Measurements from ENCODE around the gene SEC14L6. TPM values are rescaled to one million over a fixed set of nuclear protein-coding genes. Genes with fewer than 3 reads are reported as not detected.
"Not testable (repeated sequence)": the region's sequence is repeated elsewhere in the genome, so short reads cannot be mapped to it uniquely, and the experiment has no call there.

SEC14L6 gene
- polyA plus RNA-seq, 1 donor (not counting 4 experiments of a cell fraction or from before 2014, with no cell fraction given), result not detected

- H3K79me2 ChIP-seq (ENCODE audit: control insufficient read depth, insufficient read depth, low read length), result no peaks in the 10 kb centered on the region
- DNase-seq (ENCODE audit: low read depth, low spot score) (no peak), FAIRE-seq (no peak)
- no peaks in the 10 kb centered on the region for H4K20me1 ChIP-seq (ENCODE audit: control insufficient read depth, extremely low read depth, insufficient read depth, low read length)
- H3K9me3 ChIP-seq (ENCODE audit: control insufficient read depth, low read depth, low read length), result no peaks in the 10 kb centered on the region
- TF ChIP-seq EZH2 (IDR thresholded peaks at IDR 0.05; ENCODE audit: low read length) (no peak), CTCF (optimal IDR thresholded peaks at IDR 0.05 in 1 of 3, IDR thresholded peaks at IDR 0.05 in 1 of 3, conservative IDR thresholded peaks at IDR 0.05 in 1 of 3; ENCODE audit: extremely low read depth in 1 of 3, insufficient read depth in 2 of 3, low read length in 3 of 3) (no peak)
- dilution Hi-C loops (cut with MboI; ENCODE audit: extremely low pct_ligation_motif_present, low sequenced_read_pairs), result no loop called here
- H3K36me3 ChIP-seq (ENCODE audit: control insufficient read depth in 2 of 2, extremely low read depth in 1 of 2, insufficient read depth in 2 of 2, low read length in 2 of 2), result no peaks in the 10 kb centered on the region
- no peaks in the 10 kb centered on the region for H3K4me1 ChIP-seq (ENCODE audit: control insufficient read depth, extremely low read depth, insufficient read depth, low read length)
- no peak overlapping the region for H2AFZ ChIP-seq (ENCODE audit: control insufficient read depth, low read length)
- H3K9ac ChIP-seq (ENCODE audit: control insufficient read depth, extremely low read depth, insufficient read depth, low read length), result no peak overlapping the region
- H3K4me2 ChIP-seq (ENCODE audit: control insufficient read depth, extremely low read depth, insufficient read depth, low read depth, low read length), result no peak overlapping the region
- no peaks in the 10 kb centered on the region for H3K27me3 ChIP-seq (ENCODE audit: control insufficient read depth, extremely low read depth, insufficient read depth, low read length)
- H3K9me1 ChIP-seq (ENCODE audit: control insufficient read depth, extremely low read depth, insufficient read depth, low read length), result no peaks in the 10 kb centered on the region
- H3K4me3 ChIP-seq (ENCODE audit: control insufficient read depth in 2 of 3, extremely low read depth in 1 of 3, insufficient read depth in 2 of 3, low read depth in 1 of 3, low read length in 3 of 3), result no peak overlapping the region
- no peak overlapping the region for H3K27ac ChIP-seq (ENCODE audit: control insufficient read depth, insufficient read depth, low read length)
Observed at GRCh38 chr22:30552719-30553118, 6.2 kb upstream of the SEC14L6 start.

GRCh38 chr22:30551813-30552212, 5.3 kb upstream of the SEC14L6 start:
- H3K27ac ChIP-seq (ENCODE audit: control insufficient read depth, insufficient read depth, low read length); H4K20me1 ChIP-seq (ENCODE audit: control insufficient read depth, extremely low read depth, insufficient read depth, low read length); H3K9me1 ChIP-seq (ENCODE audit: control insufficient read depth, extremely low read depth, insufficient read depth, low read length); H3K9ac ChIP-seq (ENCODE audit: control insufficient read depth, extremely low read depth, insufficient read depth, low read length); H3K4me1 ChIP-seq (ENCODE audit: control insufficient read depth, extremely low read depth, insufficient read depth, low read length); H3K27me3 ChIP-seq (ENCODE audit: control insufficient read depth, extremely low read depth, insufficient read depth, low read length); H2AFZ ChIP-seq (ENCODE audit: control insufficient read depth, low read length); H3K9me3 ChIP-seq (ENCODE audit: control insufficient read depth, low read depth, low read length); DNase-seq (ENCODE audit: low read depth, low spot score); H3K36me3 ChIP-seq (ENCODE audit: control insufficient read depth in 2 of 2, extremely low read depth in 1 of 2, insufficient read depth in 2 of 2, low read length in 2 of 2); dilution Hi-C loops (cut with MboI; ENCODE audit: extremely low pct_ligation_motif_present, low sequenced_read_pairs); FAIRE-seq; H3K79me2 ChIP-seq (ENCODE audit: control insufficient read depth, insufficient read depth, low read length); H3K4me3 ChIP-seq (ENCODE audit: control insufficient read depth in 2 of 3, extremely low read depth in 1 of 3, insufficient read depth in 2 of 3, low read depth in 1 of 3, low read length in 3 of 3); H3K4me2 ChIP-seq (ENCODE audit: control insufficient read depth, extremely low read depth, insufficient read depth, low read depth, low read length): not testable (repeated sequence)

- no peak overlapping the region for H3K9ac ChIP-seq (ENCODE audit: control insufficient read depth, extremely low read depth, insufficient read depth, low read length)
- dilution Hi-C loops (cut with MboI; ENCODE audit: extremely low pct_ligation_motif_present, low sequenced_read_pairs), result no loop called here
- no peaks in the 10 kb centered on the region for H3K79me2 ChIP-seq (ENCODE audit: control insufficient read depth, insufficient read depth, low read length)
- no peak overlapping the region for H3K27ac ChIP-seq (ENCODE audit: control insufficient read depth, insufficient read depth, low read length)
- TF ChIP-seq EZH2 (IDR thresholded peaks at IDR 0.05; ENCODE audit: low read length), result no peak
- TF ChIP-seq CTCF (optimal IDR thresholded peaks at IDR 0.05 in 1 of 3, IDR thresholded peaks at IDR 0.05 in 1 of 3, conservative IDR thresholded peaks at IDR 0.05 in 1 of 3; ENCODE audit: extremely low read depth in 1 of 3, insufficient read depth in 2 of 3, low read length in 3 of 3), result no peak
- H2AFZ ChIP-seq (ENCODE audit: control insufficient read depth, low read length), result no peak overlapping the region
- H3K27me3 ChIP-seq (ENCODE audit: control insufficient read depth, extremely low read depth, insufficient read depth, low read length), result peaks cover 17% of the 10 kb centered on the region
- H3K9me1 ChIP-seq (ENCODE audit: control insufficient read depth, extremely low read depth, insufficient read depth, low read length), result no peaks in the 10 kb centered on the region
- H3K4me3 ChIP-seq (ENCODE audit: control insufficient read depth in 2 of 3, extremely low read depth in 1 of 3, insufficient read depth in 2 of 3, low read depth in 1 of 3, low read length in 3 of 3), result no peak overlapping the region
- H3K9me3 ChIP-seq (ENCODE audit: control insufficient read depth, low read depth, low read length), result no peaks in the 10 kb centered on the region
- H4K20me1 ChIP-seq (ENCODE audit: control insufficient read depth, extremely low read depth, insufficient read depth, low read length), result no peaks in the 10 kb centered on the region
- DNase-seq (ENCODE audit: low read depth, low spot score) (no peak), FAIRE-seq (no peak)
- H3K36me3 ChIP-seq (ENCODE audit: control insufficient read depth in 2 of 2, extremely low read depth in 1 of 2, insufficient read depth in 2 of 2, low read length in 2 of 2), result no peaks in the 10 kb centered on the region
- H3K4me1 ChIP-seq (ENCODE audit: control insufficient read depth, extremely low read depth, insufficient read depth, low read length), result peaks cover 5% of the 10 kb centered on the region
- H3K4me2 ChIP-seq (ENCODE audit: control insufficient read depth, extremely low read depth, insufficient read depth, low read depth, low read length), result no peak overlapping the region
Observed at GRCh38 chr22:30547188-30547587, 647 bp upstream of the SEC14L6 start.
